ENCODE data around the gene FUT3.
"Not testable (repeated sequence)": the region's sequence is repeated elsewhere in the genome, so short reads cannot be mapped to it uniquely, and the experiment has no call there.

Gene FUT3

GRCh38 chr19:5851302-5851701 is at the start of gene FUT3:
Gene FUT3, minus strand, starts transcription at chr19:5851449.
- DNase-seq: no peak

- DNase-seq: no peak
These were observed 49.7 kb upstream of the FUT3 start for GRCh38 chr19:5900976-5901375.

- DNase-seq: no peak
These were observed 48.7 kb upstream of the FUT3 start for GRCh38 chr19:5899728-5900526.

- DNase-seq: no peak
These were observed 46.1 kb upstream of the FUT3 start for GRCh38 chr19:5897189-5897969.

- no peak for DNase-seq
These were observed 45.3 kb upstream of the FUT3 start for GRCh38 chr19:5896365-5897076.

- no peak for DNase-seq
These were observed 44.6 kb upstream of the FUT3 start for GRCh38 chr19:5895890-5896289.

- no peak for DNase-seq
These were observed 44.2 kb upstream of the FUT3 start for GRCh38 chr19:5895409-5895808.

- DNase-seq: no peak
These were observed 43.6 kb upstream of the FUT3 start for GRCh38 chr19:5894704-5895349.

- DNase-seq: no peak
These were observed 42.9 kb upstream of the FUT3 start for GRCh38 chr19:5893907-5894703.

GRCh38 chr19:5893296-5893903 is 42.2 kb upstream of the FUT3 start:
- DNase-seq: no peak

GRCh38 chr19:5892772-5893275 is 41.6 kb upstream of the FUT3 start:
- DNase-seq: no peak

GRCh38 chr19:5891938-5892771 is 40.9 kb upstream of the FUT3 start:
- DNase-seq: no peak

GRCh38 chr19:5891572-5891937 is 40.3 kb upstream of the FUT3 start:
- DNase-seq: no peak

- no peak for DNase-seq
These were observed 38.9 kb upstream of the FUT3 start for GRCh38 chr19:5890099-5890498.

GRCh38 chr19:5889288-5889971 is 38.2 kb upstream of the FUT3 start:
- no peak for DNase-seq

GRCh38 chr19:5884065-5884811 is 33.0 kb upstream of the FUT3 start:
- not testable (repeated sequence) for DNase-seq

GRCh38 chr19:5883157-5883873 is 32.1 kb upstream of the FUT3 start:
- not testable (repeated sequence) for DNase-seq

GRCh38 chr19:5882421-5882968 is 31.2 kb upstream of the FUT3 start:
- DNase-seq: no peak
